AG04449 (cell line): ENCODE data around the gene CD4.

Experiments
- CTCF ChIA-PET: fragments of 350-600 bp; formaldehyde crosslinking; extraction: SDS; loops from one replicate; lab custom pipeline; 2021; ENCODE audit warnings: antibody characterized with exemption; lab: Yijun Ruan, JAX
- POLR2A ChIA-PET: fragments of 400-600, 350-600 bp; formaldehyde crosslinking; extraction: SDS; loops from one replicate; lab custom pipeline; 2020; ENCODE audit warnings: antibody characterized with exemption, inconsistent platforms; lab: Yijun Ruan, JAX
- DNase-seq: peaks from one replicate; pipeline ENCODE4 v3.0.0-alpha.2; 2010; ENCODE audit warnings: low read depth, low spot score
- H3K4me3 ChIP-seq: 2 replicates; pipeline ENCODE4 v1.5.1; 2011; ENCODE audit warnings: low read depth, mild to moderate bottlenecking, control low read depth, low read length
- CTCF ChIP-seq: IDR thresholded peaks from one replicate; pipeline ENCODE4 v1.5.1; 2011; ENCODE audit warnings: mild to moderate bottlenecking, moderate library complexity, low read length, control low read depth, inconsistent platforms; ENCODE audit not compliant: insufficient read depth; ENCODE audit errors: missing control alignments

The CD4 gene

DNA sequence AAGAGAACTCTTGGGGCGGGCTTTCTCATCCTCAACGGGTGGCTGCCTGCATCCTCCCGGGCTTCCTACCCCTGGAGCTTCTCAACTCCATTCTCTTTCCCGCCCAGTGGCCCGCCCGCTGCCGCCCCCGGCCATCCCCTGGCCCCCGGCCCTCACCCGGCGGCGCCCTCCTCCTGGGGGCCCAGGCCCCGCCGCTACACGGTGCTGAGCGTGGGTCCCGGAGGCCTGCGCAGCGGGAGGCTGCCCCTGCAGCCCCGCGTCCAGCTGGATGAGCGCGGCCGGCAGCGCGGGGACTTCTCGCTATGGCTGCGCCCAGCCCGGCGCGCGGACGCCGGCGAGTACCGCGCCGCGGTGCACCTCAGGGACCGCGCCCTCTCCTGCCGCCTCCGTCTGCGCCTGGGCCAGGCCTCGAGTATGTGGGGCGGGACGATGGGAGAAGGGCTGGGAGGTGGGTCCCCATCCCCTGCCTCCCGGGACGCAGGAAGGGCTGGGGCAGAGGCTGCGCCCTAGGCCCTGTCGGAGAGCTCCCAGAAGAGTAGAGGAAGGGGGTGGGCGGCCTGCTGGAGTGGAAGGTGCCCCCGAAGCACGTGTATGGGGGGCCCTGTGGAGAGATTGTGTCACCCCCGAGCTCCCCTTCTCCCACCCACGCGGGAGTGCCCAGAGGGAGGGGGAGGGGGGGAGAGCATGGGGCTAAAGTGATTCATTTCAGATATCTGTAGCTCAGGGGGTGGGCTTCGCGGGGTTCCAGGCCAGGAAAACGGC is 15.6 kb upstream of the CD4 start:
- CTCF ChIA-PET = interaction anchor here (0.9 to 12.1 kb wide), 6 partner anchors 5 to 216 kb away, joined by 3 to 272 read pairs (median 4); partner anchors contain the start of genes MLF2 and PTMS
- DNase-seq = no peak
- TF ChIP-seq CTCF = no peak
- no peak overlapping the region for H3K4me3 ChIP-seq
- POLR2A ChIA-PET = interaction anchor here (1.0 kb wide), 2 partner anchors 8 to 21 kb away, joined by 3 read pairs; partner anchors contain the start of genes MLF2 and PTMS

DNA sequence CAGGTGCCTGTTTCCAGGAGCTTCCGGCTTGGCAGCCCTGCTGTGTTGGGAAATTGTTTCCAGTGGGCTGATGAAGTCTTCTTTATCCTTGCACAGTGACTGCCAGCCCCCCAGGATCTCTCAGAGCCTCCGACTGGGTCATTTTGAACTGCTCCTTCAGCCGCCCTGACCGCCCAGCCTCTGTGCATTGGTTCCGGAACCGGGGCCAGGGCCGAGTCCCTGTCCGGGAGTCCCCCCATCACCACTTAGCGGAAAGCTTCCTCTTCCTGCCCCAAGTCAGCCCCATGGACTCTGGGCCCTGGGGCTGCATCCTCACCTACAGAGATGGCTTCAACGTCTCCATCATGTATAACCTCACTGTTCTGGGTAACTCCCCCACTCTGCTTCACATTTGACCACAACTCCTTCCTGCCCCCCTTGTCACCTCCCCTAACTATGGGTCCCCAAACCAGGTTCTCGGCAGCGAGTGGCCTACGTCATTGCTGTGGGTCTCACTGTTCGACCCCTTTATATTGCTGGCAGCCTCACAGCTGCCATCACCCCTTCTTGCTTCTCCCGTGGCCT is 14.7 kb upstream of the CD4 start:
- DNase-seq = no peak
- POLR2A ChIA-PET = interaction anchor here (1.0 kb wide), 2 partner anchors 9 to 22 kb away, joined by 3 read pairs; partner anchors contain the start of genes MLF2 and PTMS
- no peak overlapping the region for H3K4me3 ChIP-seq
- no peak for TF ChIP-seq CTCF
- CTCF ChIA-PET = interaction anchor here (0.9 to 12.1 kb wide), 8 partner anchors 6 to 217 kb away, joined by 3 to 272 read pairs (median 4); partner anchors contain the start of genes MLF2 and PTMS

GRCh38 chr12:6775185-6776174 is 13.8 kb upstream of the CD4 start:
- no peak for DNase-seq
- CTCF ChIA-PET = interaction anchor here (1.0 to 12.1 kb wide), 7 partner anchors 7 to 156 kb away, joined by 3 to 272 read pairs (median 5); partner anchors contain the start of genes MLF2 and PTMS
- no peak for TF ChIP-seq CTCF
- POLR2A ChIA-PET = interaction anchor here (1.0 kb wide), 1 partner anchor 10 kb away, joined by 3 read pairs; the partner anchor contains the start of gene PTMS
- H3K4me3 ChIP-seq = no peak overlapping the region

GRCh38 chr12:6777386-6777785 is 11.9 kb upstream of the CD4 start:
- no peak for TF ChIP-seq CTCF
- ChIA-PET POLR2A (interaction anchor here (2.1 to 3.5 kb wide), 2 partner anchors 11 to 24 kb away, joined by 12 to 23 read pairs; partner anchors contain the start of genes MLF2 and PTMS), CTCF (interaction anchor here (0.6 to 12.1 kb wide), 7 partner anchors 9 to 157 kb away, joined by 3 to 272 read pairs (median 5); partner anchors contain the start of genes MLF2 and PTMS)
- DNase-seq = no peak
- H3K4me3 ChIP-seq = no peak overlapping the region

GRCh38 chr12:6778217-6778573 is 11.1 kb upstream of the CD4 start:
- ChIA-PET CTCF (interaction anchor here (0.7 to 12.1 kb wide), 17 partner anchors 9 to 175 kb away, joined by 3 to 272 read pairs (median 6); partner anchors contain the start of genes GPR162, MLF2 and PTMS), POLR2A (interaction anchor here (1.0 to 3.5 kb wide), 3 partner anchors 12 to 89 kb away, joined by 6 to 23 read pairs (median 12); partner anchors contain the start of genes MLF2, PTMS and ZNF384)
- TF ChIP-seq CTCF = no peak
- no peak for DNase-seq
- peak overlapping the region; percentile 54 for H3K4me3 ChIP-seq
